Tibial artery (tissue), 4 donors: ENCODE results near the gene NECTIN1.

Experiments used
- DNase-seq, 2 donors: peaks; one replicate each; pipeline ENCODE4 v3.0.0-alpha.2; 2019
- H3K27ac ChIP-seq, 2 donors: fragments of 200-600 bp; sonication (generic) in 1 of 2; 1 replicate in 1 of 2; 2 replicates in 1 of 2; pipeline ENCODE4 v1.5.1; 2018 to 2019; ENCODE audit warnings: mild to moderate bottlenecking in 1 of 2
- H3K27me3 ChIP-seq, 2 donors: fragments of 200-600 bp; sonication (generic) in 1 of 2; one replicate each; pipeline versions ENCODE4 v1.5.1 to v1.6.0; 2016 to 2019
- H3K36me3 ChIP-seq, 3 donors: fragments of 200-600 bp; sonication (generic) in 2 of 3; one replicate each; pipeline ENCODE4 v1.5.1; 2016 to 2019; ENCODE audit warnings: mild to moderate bottlenecking in 2 of 3
- H3K4me1 ChIP-seq, 4 donors: fragments of 200-600 bp; sonication (generic) in 2 of 4; 1 replicate in 3 of 4; 2 replicates in 1 of 4; pipeline ENCODE4 v1.5.1; 2016 to 2019
- H3K4me3 ChIP-seq, 2 donors: fragments of 200-600 bp; sonication (generic) in 1 of 2; 1 replicate in 1 of 2; 2 replicates in 1 of 2; pipeline ENCODE4 v1.5.1; 2018 to 2019; ENCODE audit warnings: mild to moderate bottlenecking in 2 of 2
- H3K9me3 ChIP-seq, 3 donors: fragments of 200-600 bp; sonication (generic) in 1 of 3; one replicate each; pipeline ENCODE4 v1.5.1; 2016 to 2019
- intact Hi-C: fragments of 100-400 bp; cut with DNase I; formaldehyde crosslinking; loops from one replicate; pipeline ENCODE4 v1.15.0; 2023; ENCODE audit warnings: low total_unique reads
- TF ChIP-seq, protein P1 (sequence below), 2 experiments: fragments of 200-600 bp in 1 of 2; fragments of 450-650 bp in 1 of 2; IDR thresholded peaks; one replicate each; pipeline ENCODE4 v1.5.1; 2017 to 2019; ENCODE audit warnings: antibody characterized with exemption in 2 of 2, mild to moderate bottlenecking in 1 of 2, moderate library complexity in 1 of 2

NECTIN1 gene

GRCh38 chr11:119728651-119729580, at the start of gene NECTIN1:
Gene NECTIN1, minus strand, starts transcription at chr11:119729200. Its CDS starts 647 bp downstream, at chr11:119728553.
- H3K36me3 ChIP-seq: no peaks in the 10 kb centered on the region

DNA sequence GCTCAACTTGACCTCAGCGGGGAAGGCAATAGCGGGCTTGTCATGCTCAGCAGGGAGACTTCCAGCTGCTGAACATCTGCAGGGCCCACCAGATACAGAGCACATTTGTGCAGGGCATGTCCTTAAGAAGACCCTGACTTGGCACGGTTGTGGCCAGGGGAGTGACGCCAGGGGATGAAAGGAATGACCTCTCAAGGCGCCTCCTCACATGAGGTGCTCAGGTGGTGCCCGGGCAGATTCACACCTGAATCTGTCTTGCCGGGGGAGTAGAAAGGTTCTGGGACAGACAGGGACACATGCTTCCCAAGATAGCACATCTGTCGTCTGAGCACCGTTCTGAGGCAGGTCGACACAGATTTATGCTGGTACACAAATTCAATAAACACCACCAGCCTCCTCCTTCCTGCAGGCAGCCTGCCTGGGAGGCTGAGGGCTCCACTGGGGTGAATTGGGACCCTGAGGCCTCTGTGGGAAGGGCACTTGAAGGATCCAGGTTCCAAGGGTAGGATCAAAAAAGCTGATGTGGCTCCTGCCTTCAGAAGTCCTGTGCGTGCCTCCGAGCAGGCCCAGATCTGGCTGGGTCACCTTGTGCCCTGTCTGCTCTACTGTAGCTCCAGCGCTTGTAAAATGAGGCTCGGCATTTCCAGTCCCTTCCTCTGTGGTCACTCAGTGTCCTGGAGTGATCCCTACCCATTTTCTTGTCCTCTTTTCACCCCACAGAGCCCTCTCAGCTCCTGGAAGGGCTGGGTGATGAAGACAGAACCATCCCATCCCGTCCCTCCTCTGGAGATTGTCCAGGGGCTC, 49.6 kb upstream of the NECTIN1 start:
- Histone ChIP-seq H3K9me3 (peaks cover 0 to 2% (median 0%) of the 10 kb centered on the region in 3 donors), H3K27me3 (peaks cover 0 to 29% of the 10 kb centered on the region in 2 donors), H3K36me3 (no peaks in the 10 kb centered on the region), H3K4me3 (no peak overlapping the region), H3K27ac (no peak overlapping the region), H3K4me1 (peaks cover 0 to 20% (median 4%) of the 10 kb centered on the region in 4 donors)
- no peak for DNase-seq
- intact Hi-C loops: no loop called here
- TF ChIP-seq, protein P1, sequence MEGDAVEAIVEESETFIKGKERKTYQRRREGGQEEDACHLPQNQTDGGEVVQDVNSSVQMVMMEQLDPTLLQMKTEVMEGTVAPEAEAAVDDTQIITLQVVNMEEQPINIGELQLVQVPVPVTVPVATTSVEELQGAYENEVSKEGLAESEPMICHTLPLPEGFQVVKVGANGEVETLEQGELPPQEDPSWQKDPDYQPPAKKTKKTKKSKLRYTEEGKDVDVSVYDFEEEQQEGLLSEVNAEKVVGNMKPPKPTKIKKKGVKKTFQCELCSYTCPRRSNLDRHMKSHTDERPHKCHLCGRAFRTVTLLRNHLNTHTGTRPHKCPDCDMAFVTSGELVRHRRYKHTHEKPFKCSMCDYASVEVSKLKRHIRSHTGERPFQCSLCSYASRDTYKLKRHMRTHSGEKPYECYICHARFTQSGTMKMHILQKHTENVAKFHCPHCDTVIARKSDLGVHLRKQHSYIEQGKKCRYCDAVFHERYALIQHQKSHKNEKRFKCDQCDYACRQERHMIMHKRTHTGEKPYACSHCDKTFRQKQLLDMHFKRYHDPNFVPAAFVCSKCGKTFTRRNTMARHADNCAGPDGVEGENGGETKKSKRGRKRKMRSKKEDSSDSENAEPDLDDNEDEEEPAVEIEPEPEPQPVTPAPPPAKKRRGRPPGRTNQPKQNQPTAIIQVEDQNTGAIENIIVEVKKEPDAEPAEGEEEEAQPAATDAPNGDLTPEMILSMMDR (IDR thresholded peaks at IDR 0.05): no peak

More at GRCh38 chr11:119728651-119729580, at the start of gene NECTIN1:
- DNase-seq: peak; percentile 86 to 92
- peak within 1 kb of the TSS; percentile 75 to 91 for H3K4me3 ChIP-seq
- H3K27ac ChIP-seq: peak within 1 kb of the TSS; percentile 80 to 84
- intact Hi-C loops: loop anchor here (5.0 to 10.0 kb wide), 2 partner anchors 62 to 244 kb away; no protein-coding TSS in a partner anchor
- no peaks in the 10 kb centered on the region for H3K9me3 ChIP-seq
- TF ChIP-seq, protein P1 (IDR thresholded peaks at IDR 0.05): peak; percentile 84 to 96
- peaks cover 0 to 30% (median 18%) of the 10 kb centered on the region in 4 donors for H3K4me1 ChIP-seq
- H3K27me3 ChIP-seq: peaks cover 0 to 3% of the 10 kb centered on the region in 2 donors

GRCh38 chr11:119777940-119778339, 48.9 kb upstream of the NECTIN1 start:
- H3K27ac ChIP-seq: no peak overlapping the region
- no peak for DNase-seq
- peaks cover 0 to 19% (median 4%) of the 10 kb centered on the region in 4 donors for H3K4me1 ChIP-seq
- intact Hi-C loops: no loop called here
- no peaks in the 10 kb centered on the region for H3K9me3 ChIP-seq
- no peak overlapping the region for H3K4me3 ChIP-seq
- H3K36me3 ChIP-seq: no peaks in the 10 kb centered on the region
- TF ChIP-seq, protein P1 (IDR thresholded peaks at IDR 0.05): no peak
- peaks cover 0 to 29% of the 10 kb centered on the region in 2 donors for H3K27me3 ChIP-seq

GRCh38 chr11:119776651-119777050, 47.7 kb upstream of the NECTIN1 start:
- TF ChIP-seq, protein P1 (IDR thresholded peaks at IDR 0.05): no peak
- Histone ChIP-seq H3K4me1 (peaks cover 0 to 13% (median 1%) of the 10 kb centered on the region in 4 donors), H3K4me3 (no peak overlapping the region), H3K36me3 (no peaks in the 10 kb centered on the region), H3K9me3 (no peaks in the 10 kb centered on the region), H3K27ac (no peak overlapping the region), H3K27me3 (peaks cover 0 to 29% of the 10 kb centered on the region in 2 donors)
- DNase-seq: no peak
- intact Hi-C loops: no loop called here

DNA sequence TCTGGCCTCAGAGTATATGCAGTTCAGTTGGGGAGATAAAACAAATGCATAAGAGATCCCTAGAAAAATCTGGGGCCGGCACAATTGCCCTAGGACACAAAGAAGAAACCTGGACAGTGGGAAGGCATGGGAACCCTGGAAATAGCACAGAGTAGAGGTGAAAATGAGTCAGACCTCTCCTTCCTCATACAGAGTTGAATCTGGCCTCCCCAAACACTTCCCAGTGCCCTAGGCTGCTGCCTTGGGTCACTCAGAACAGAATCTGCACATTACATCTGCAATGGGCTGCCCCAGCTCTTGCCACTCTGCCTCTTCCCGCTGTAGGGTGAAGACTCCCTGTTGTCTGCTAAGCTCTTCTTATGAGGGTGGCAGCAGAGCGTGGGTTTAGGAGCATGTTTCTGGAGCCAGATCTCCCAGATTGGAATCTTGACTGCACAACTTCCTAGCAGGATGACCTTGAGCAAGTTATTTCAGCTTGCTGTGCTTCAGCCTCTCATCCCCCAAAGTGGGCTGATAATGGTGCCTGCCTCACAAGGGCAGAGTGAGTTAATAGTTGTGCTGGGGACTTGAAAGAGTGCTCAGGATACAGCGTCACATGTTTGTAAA, 47.1 kb upstream of the NECTIN1 start:
- peaks cover 0 to 13% (median 1%) of the 10 kb centered on the region in 4 donors for H3K4me1 ChIP-seq
- no peaks in the 10 kb centered on the region for H3K36me3 ChIP-seq
- H3K9me3 ChIP-seq: no peaks in the 10 kb centered on the region
- no peak overlapping the region for H3K4me3 ChIP-seq
- H3K27me3 ChIP-seq: peaks cover 0 to 29% of the 10 kb centered on the region in 2 donors
- TF ChIP-seq, protein P1 (IDR thresholded peaks at IDR 0.05): no peak
- no peak overlapping the region for H3K27ac ChIP-seq
- DNase-seq: no peak
- intact Hi-C loops: no loop called here
